IMR-90 (cell line): ENCODE measurements around the gene PPFIBP2. TPM values are rescaled to one million over a fixed set of nuclear protein-coding genes. Genes with fewer than 3 reads are reported as not detected.

Experiments
- ATAC-seq: fragments of 200-7000 bp; cut with Tn5 transposase; 2 replicates; pipeline ENCODE4 v1.9.1; 2020; ENCODE audit warnings: low read depth, mild to moderate bottlenecking, moderate library complexity
- BruUV-seq: library from RNA; stranded (reverse); fragments of 400-500 nt; replicated peaks from 2 replicates; lab custom pipeline; 2021; lab: Mats Ljungman, UMichigan
- CTCF ChIA-PET: fragments of 300-600 bp; formaldehyde crosslinking; extraction: SDS; loops from one replicate; lab custom pipeline; 2021; ENCODE audit warnings: antibody characterized with exemption; lab: Yijun Ruan, JAX
- POLR2A ChIA-PET: fragments of 300-600 bp; sonication (Branson Sonifier 250); formaldehyde crosslinking; loops from one replicate; lab custom pipeline; 2022; ENCODE audit warnings: antibody characterized with exemption; ENCODE audit not compliant: unreplicated experiment; lab: Charles Lee
- DNase-seq: peaks from one replicate; pipeline ENCODE4 v3.0.0; 2013
- H2AFZ ChIP-seq: replicated peaks from 2 replicates; pipeline ENCODE3; 2013; ENCODE audit warnings: low read length, mild to moderate bottlenecking; ENCODE audit not compliant: poor library complexity
- H2AK5ac ChIP-seq: 2 replicates; pipeline ENCODE4 v1.6.1; 2013; ENCODE audit warnings: low read depth, low read length, inconsistent platforms
- H2AK9ac ChIP-seq: replicated peaks from 2 replicates; pipeline ENCODE3; 2013; ENCODE audit warnings: mild to moderate bottlenecking, low read depth, low read length, moderate library complexity; ENCODE audit not compliant: poor library complexity
- H2BK120ac ChIP-seq: 2 replicates; pipeline ENCODE4 v1.6.1; 2013; ENCODE audit warnings: low read depth, low read length, inconsistent platforms
- H2BK15ac ChIP-seq: 3 replicates; pipeline ENCODE4 v1.6.1; 2013; ENCODE audit warnings: low read depth, low read length, inconsistent platforms
- H2BK20ac ChIP-seq: 2 replicates; pipeline ENCODE4 v1.6.1; 2013; ENCODE audit warnings: low read depth, mild to moderate bottlenecking, inconsistent platforms, low read length, moderate library complexity
- H2BK5ac ChIP-seq: 2 replicates; pipeline ENCODE4 v1.6.1; 2013; ENCODE audit warnings: mild to moderate bottlenecking, low read depth, low read length, inconsistent platforms; ENCODE audit not compliant: poor library complexity, severe bottlenecking
- H3K14ac ChIP-seq: replicated peaks from 2 replicates; pipeline ENCODE4 v1.6.1; 2013; ENCODE audit warnings: low read depth, low read length, inconsistent platforms
- H3K18ac ChIP-seq: 2 replicates; pipeline ENCODE4 v1.6.1; 2013; ENCODE audit warnings: low read depth, low read length, control low read depth
- H3K23ac ChIP-seq: 2 replicates; pipeline ENCODE4 v1.6.1; 2013; ENCODE audit warnings: low read depth, low read length, inconsistent platforms
- H3K27ac ChIP-seq: 2 replicates; pipeline ENCODE4 v1.5.1; 2013; ENCODE audit warnings: mild to moderate bottlenecking, control low read depth, low read length; ENCODE audit not compliant: insufficient read depth
- H3K27me3 ChIP-seq: 2 replicates; pipeline ENCODE4 v1.6.1; 2013; ENCODE audit warnings: low read length; ENCODE audit not compliant: control insufficient read depth, insufficient read depth
- H3K36me3 ChIP-seq: 2 replicates; pipeline ENCODE4 v1.6.1; 2013; ENCODE audit warnings: low read length, mixed read lengths; ENCODE audit not compliant: control insufficient read depth, insufficient read depth
- H3K4ac ChIP-seq: 2 replicates; pipeline ENCODE4 v1.6.1; 2013; ENCODE audit warnings: low read depth, low read length, inconsistent platforms
- H3K4me1 ChIP-seq: 2 replicates; pipeline ENCODE4 v1.6.1; 2013; ENCODE audit warnings: low read length, mixed read lengths; ENCODE audit not compliant: control insufficient read depth, insufficient read depth
- H3K4me2 ChIP-seq: 2 replicates; pipeline ENCODE4 v1.6.1; 2013; ENCODE audit warnings: low read depth, mild to moderate bottlenecking, control low read depth, low read length, moderate library complexity
- H3K4me3 ChIP-seq: 2 replicates; pipeline ENCODE4 v1.5.1; 2013; ENCODE audit warnings: low read depth, mild to moderate bottlenecking, control low read depth, low read length, moderate library complexity; ENCODE audit not compliant: insufficient read depth
- H3K56ac ChIP-seq: 2 replicates; pipeline ENCODE4 v1.6.1; 2013; ENCODE audit warnings: low read length, inconsistent platforms; ENCODE audit not compliant: insufficient read depth; ENCODE audit errors: extremely low read depth
- H3K79me1 ChIP-seq, 2 experiments: 2 replicates each; pipeline ENCODE4 v1.6.1; 2013; ENCODE audit warnings: low read length in 2 of 2, inconsistent platforms in 1 of 2, low read depth in 1 of 2
- H3K9ac ChIP-seq: 2 replicates; pipeline ENCODE4 v1.6.1; 2013; ENCODE audit warnings: low read depth, low read length, control low read depth
- H3K9me1 ChIP-seq: 2 replicates; pipeline ENCODE4 v1.6.1; 2013; ENCODE audit warnings: low read length, inconsistent platforms; ENCODE audit not compliant: insufficient read depth
- H3K9me3 ChIP-seq: 2 replicates; pipeline ENCODE4 v1.6.1; 2013; ENCODE audit warnings: low read length; ENCODE audit not compliant: control insufficient read depth, insufficient read depth
- H4K20me1 ChIP-seq: 2 replicates; pipeline ENCODE4 v1.6.1; 2013; ENCODE audit warnings: low read length, inconsistent platforms; ENCODE audit not compliant: insufficient read depth
- H4K5ac ChIP-seq: 2 replicates; pipeline ENCODE4 v1.6.1; 2013; ENCODE audit warnings: mild to moderate bottlenecking, low read depth, low read length, control low read depth
- H4K8ac ChIP-seq, 2 experiments: 2 replicates each; pipeline ENCODE4 v1.6.1; 2013; ENCODE audit warnings: low read depth in 2 of 2, low read length in 2 of 2, control low read depth in 1 of 2, inconsistent platforms in 1 of 2
- H4K91ac ChIP-seq: 2 replicates; pipeline ENCODE4 v1.6.1; 2013; ENCODE audit warnings: low read depth, low read length, inconsistent platforms; ENCODE audit not compliant: insufficient read depth
- BHLHE40 ChIP-seq: fragments of 150-350 bp; IDR thresholded peaks from 2 replicates; pipeline ENCODE4 v1.6.1; 2016; ENCODE audit warnings: mild to moderate bottlenecking, low read depth, low read length
- CEBPB ChIP-seq: IDR thresholded peaks from 2 replicates; pipeline ENCODE4 v1.6.1; 2012; ENCODE audit warnings: low read depth, low read length, improper control_type of control experiment
- CHD1 ChIP-seq: IDR thresholded peaks from 2 replicates; pipeline ENCODE4 v1.6.1; 2012; ENCODE audit warnings: low read depth, low read length, improper control_type of control experiment
- MAZ ChIP-seq: IDR thresholded peaks from 2 replicates; pipeline ENCODE4 v1.6.1; 2012; ENCODE audit warnings: low read depth, mild to moderate bottlenecking, low read length, improper control_type of control experiment, moderate library complexity, borderline replicate concordance
- MXI1 ChIP-seq: IDR thresholded peaks from 2 replicates; pipeline ENCODE4 v1.6.1; 2012; ENCODE audit warnings: low read depth, mild to moderate bottlenecking, low read length, moderate library complexity, borderline replicate concordance
- NFE2L2 ChIP-seq: fragments of 150-350 bp; IDR thresholded peaks from 2 replicates; pipeline ENCODE4 v1.6.1; 2016; ENCODE audit warnings: low read depth, mild to moderate bottlenecking, low read length
- POLR2A ChIP-seq: IDR thresholded peaks from 2 replicates; pipeline ENCODE4 v1.6.1; 2012; ENCODE audit warnings: mild to moderate bottlenecking, low read depth, low read length
- RAD21 ChIP-seq: IDR thresholded peaks from 2 replicates; pipeline ENCODE4 v1.6.1; 2012; ENCODE audit warnings: low read length, improper control_type of control experiment
- RFX5 ChIP-seq: IDR thresholded peaks from 2 replicates; pipeline ENCODE4 v1.8.0; 2012; ENCODE audit warnings: low read depth, mild to moderate bottlenecking, low read length, moderate library complexity
- SMC3 ChIP-seq: fragments of 150-350 bp; IDR thresholded peaks from 2 replicates; pipeline ENCODE4 v1.6.1; 2016; ENCODE audit warnings: low read depth, mild to moderate bottlenecking, antibody characterized with exemption, low read length, moderate library complexity
- WGBS, 2 experiments: methylation state at CpG; one replicate each; pipeline versions ENCODE4 v1.1.5 to v1.1.7; 2013; ENCODE audit warnings: missing lambda C conversion rate in 2 of 2; ENCODE audit not compliant: insufficient read length in 1 of 2; ENCODE audit errors: extremely low coverage in 2 of 2; 5-methylcytosine and 5-hydroxymethylcytosine counted together
- dilution Hi-C: fragments of 300-500 bp; cut with HindIII; formaldehyde crosslinking; loops from one replicate; pipeline ENCODE4 v1.14.3; 2018; ENCODE audit warnings: low sequenced_read_pairs; ENCODE audit not compliant: unreplicated experiment
- in situ Hi-C: fragments of 300-500 bp; cut with MboI; formaldehyde crosslinking; loops from 3 replicates; pipeline ENCODE4 v1.14.3; 2019; ENCODE audit warnings: low sequenced_read_pairs, inconsistent platforms, mixed read lengths
- intact Hi-C: fragments of 100-400 bp; cut with micrococcal nuclease; formaldehyde crosslinking; loops from 2 replicates; pipeline ENCODE4 v1.10.0; 2022
- polyA plus RNA-seq, 3 experiments: library from polyadenylated mRNA; depleted of rRNA; stranded (reverse); fragments of >200 nt; gene quantifications; 2 replicates each; pipeline ENCODE4 v1.2.3, GENCODE V29; 2012; ENCODE audit warnings: low replicate concordance in 1 of 3
- total RNA-seq: library from RNA; depleted of rRNA; stranded (reverse); fragments of >200 nt; gene quantifications from 2 replicates; pipeline ENCODE4 v1.2.3, GENCODE V29; 2012
- TF ChIP-seq, protein P1 (sequence below): fragments of 150-350 bp; IDR thresholded peaks from 2 replicates; pipeline ENCODE4 v1.6.1; 2017; ENCODE audit warnings: mild to moderate bottlenecking, antibody characterized with exemption, low read length, low read depth
- TF ChIP-seq, protein P2 (sequence below): fragments of 150-350 bp; IDR thresholded peaks from 2 replicates; pipeline ENCODE4 v1.6.1; 2016; ENCODE audit warnings: low read depth, mild to moderate bottlenecking, low read length, moderate library complexity, borderline replicate concordance
- TF ChIP-seq, protein P3 (sequence below): conservative IDR thresholded peaks from 2 replicates; pipeline ENCODE4 v1.5.1; 2012; ENCODE audit warnings: mild to moderate bottlenecking, low read depth, low read length, improper control_type of control experiment

PPFIBP2 gene
- total and polyA plus RNA-seq, 2 of the 4 experiments (the other 2 are of a cell fraction): 6.0 to 11.8 TPM

DNA sequence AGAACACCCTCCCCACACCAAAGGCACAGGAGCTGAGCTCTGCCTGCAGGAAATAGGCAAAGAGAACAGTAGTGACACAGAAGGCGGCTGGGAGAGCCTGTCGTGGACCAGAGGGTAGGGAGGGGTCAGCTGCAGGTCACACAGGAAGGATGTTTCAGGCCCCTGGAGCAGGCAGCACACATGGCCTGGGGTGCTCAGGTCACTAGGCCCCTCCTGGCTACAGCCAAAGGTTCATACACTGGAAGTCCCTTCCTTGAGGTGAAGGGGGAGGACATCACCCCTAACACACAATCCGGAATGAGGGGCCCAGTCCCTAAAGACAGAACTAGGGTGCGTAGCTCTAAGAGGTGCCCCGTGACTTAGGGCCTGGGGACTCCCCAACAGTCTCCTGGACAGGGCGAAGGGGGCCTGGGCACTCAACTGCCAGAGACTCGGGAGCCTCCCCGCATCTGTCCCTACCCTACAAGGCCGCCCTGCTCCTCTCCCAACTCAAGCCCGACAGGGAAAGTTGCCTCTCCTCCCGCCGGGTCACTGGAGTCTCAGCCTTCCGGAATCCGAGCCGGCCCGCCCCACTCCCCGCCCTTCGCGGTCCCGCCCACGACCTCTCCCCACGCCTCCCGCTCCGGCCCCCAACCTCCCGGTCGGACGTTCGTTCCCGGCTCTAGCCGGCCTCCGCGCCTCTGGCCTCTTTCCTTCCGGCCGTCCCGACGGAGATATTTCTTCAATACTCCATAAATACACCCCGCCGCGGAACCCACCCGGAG, 159.3 kb downstream of the PPFIBP2 start, which contains the start of gene CYB5R2:
Gene CYB5R2 (minus strand): TSS at position 541 of the 764 bp plus-strand sequence. CDS start 675 bp downstream, outside the sequence.
- BruUV-seq: no TSS peak
- peak; percentile 85 for ATAC-seq
- Histone ChIP-seq H4K20me1 (no peaks in the 10 kb centered on the region), H3K56ac (no peak within 1 kb of the TSS), H2AK5ac (peak within 1 kb of the TSS; percentile 7; the same call in 1 of the 2 replicates), H3K9ac (peak within 1 kb of the TSS; percentile 62; the same call in 1 of the 2 replicates), H3K27ac (no peak within 1 kb of the TSS; the same call in 1 of the 2 replicates), H2BK120ac (no peak within 1 kb of the TSS), H2AK9ac (peak within 1 kb of the TSS; percentile 57), H3K4me1 (no peaks in the 10 kb centered on the region), H3K4me3 (peak within 1 kb of the TSS; percentile 35), H3K14ac (no peak within 1 kb of the TSS), H2AFZ (peak within 1 kb of the TSS; percentile 76), H3K23ac (peak within 1 kb of the TSS; percentile 67), H4K5ac (peak within 1 kb of the TSS; percentile 12; the same call in 1 of the 2 replicates), H2BK15ac (no peak within 1 kb of the TSS), H3K27me3 (peaks cover 12% of the 10 kb centered on the region), H2BK20ac (no peak within 1 kb of the TSS), H3K79me1 (no peaks in the 10 kb centered on the region), H2BK5ac (no peak within 1 kb of the TSS), H4K91ac (peak within 1 kb of the TSS; percentile 32; the same call in 1 of the 2 replicates), H3K4ac (peak within 1 kb of the TSS; percentile 22), H3K4me2 (peak within 1 kb of the TSS; percentile 48; the same call in 1 of the 2 replicates), H3K36me3 (no peaks in the 10 kb centered on the region), H4K8ac (peak within 1 kb of the TSS; percentile 74 to 96; a peak in 3 of 4 replicates), H3K18ac (no peak within 1 kb of the TSS), H3K9me3 (no peaks in the 10 kb centered on the region), H3K9me1 (no peaks in the 10 kb centered on the region)
- POLR2A ChIA-PET: no interaction called here
- intact Hi-C loops (loop anchor here (10.0 kb wide), 1 partner anchor 422 kb away; no protein-coding TSS in a partner anchor), in situ Hi-C loops (no loop called here), dilution Hi-C loops (no loop called here)
- WGBS, 2 experiments: 13% methylated on average over 12 of the region's 40 CpGs; no CpG with 5 or more reads in 1 of the 2 experiments
- TF ChIP-seq MXI1: no peak
- TF ChIP-seq, protein P1, sequence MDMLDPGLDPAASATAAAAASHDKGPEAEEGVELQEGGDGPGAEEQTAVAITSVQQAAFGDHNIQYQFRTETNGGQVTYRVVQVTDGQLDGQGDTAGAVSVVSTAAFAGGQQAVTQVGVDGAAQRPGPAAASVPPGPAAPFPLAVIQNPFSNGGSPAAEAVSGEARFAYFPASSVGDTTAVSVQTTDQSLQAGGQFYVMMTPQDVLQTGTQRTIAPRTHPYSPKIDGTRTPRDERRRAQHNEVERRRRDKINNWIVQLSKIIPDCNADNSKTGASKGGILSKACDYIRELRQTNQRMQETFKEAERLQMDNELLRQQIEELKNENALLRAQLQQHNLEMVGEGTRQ: no peak
- no peak for TF ChIP-seq CEBPB
- TF ChIP-seq, protein P2, sequence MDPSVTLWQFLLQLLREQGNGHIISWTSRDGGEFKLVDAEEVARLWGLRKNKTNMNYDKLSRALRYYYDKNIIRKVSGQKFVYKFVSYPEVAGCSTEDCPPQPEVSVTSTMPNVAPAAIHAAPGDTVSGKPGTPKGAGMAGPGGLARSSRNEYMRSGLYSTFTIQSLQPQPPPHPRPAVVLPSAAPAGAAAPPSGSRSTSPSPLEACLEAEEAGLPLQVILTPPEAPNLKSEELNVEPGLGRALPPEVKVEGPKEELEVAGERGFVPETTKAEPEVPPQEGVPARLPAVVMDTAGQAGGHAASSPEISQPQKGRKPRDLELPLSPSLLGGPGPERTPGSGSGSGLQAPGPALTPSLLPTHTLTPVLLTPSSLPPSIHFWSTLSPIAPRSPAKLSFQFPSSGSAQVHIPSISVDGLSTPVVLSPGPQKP: no peak
- no peak for TF ChIP-seq SMC3
- TF ChIP-seq NFE2L2: no peak
- TF ChIP-seq, protein P3, sequence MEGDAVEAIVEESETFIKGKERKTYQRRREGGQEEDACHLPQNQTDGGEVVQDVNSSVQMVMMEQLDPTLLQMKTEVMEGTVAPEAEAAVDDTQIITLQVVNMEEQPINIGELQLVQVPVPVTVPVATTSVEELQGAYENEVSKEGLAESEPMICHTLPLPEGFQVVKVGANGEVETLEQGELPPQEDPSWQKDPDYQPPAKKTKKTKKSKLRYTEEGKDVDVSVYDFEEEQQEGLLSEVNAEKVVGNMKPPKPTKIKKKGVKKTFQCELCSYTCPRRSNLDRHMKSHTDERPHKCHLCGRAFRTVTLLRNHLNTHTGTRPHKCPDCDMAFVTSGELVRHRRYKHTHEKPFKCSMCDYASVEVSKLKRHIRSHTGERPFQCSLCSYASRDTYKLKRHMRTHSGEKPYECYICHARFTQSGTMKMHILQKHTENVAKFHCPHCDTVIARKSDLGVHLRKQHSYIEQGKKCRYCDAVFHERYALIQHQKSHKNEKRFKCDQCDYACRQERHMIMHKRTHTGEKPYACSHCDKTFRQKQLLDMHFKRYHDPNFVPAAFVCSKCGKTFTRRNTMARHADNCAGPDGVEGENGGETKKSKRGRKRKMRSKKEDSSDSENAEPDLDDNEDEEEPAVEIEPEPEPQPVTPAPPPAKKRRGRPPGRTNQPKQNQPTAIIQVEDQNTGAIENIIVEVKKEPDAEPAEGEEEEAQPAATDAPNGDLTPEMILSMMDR: no peak
- no peak for TF ChIP-seq BHLHE40
- no peak for TF ChIP-seq POLR2A
- TF ChIP-seq MAZ: no peak; the same call in 1 of the 2 replicates
- TF ChIP-seq CHD1: no peak
- no peak for TF ChIP-seq RAD21
- TF ChIP-seq RFX5: no peak
- CTCF ChIA-PET: no interaction called here
- DNase-seq: peak; percentile 5
